Measurements from ENCODE around the gene ECT2L.
"Not testable (repeated sequence)": the region's sequence is repeated elsewhere in the genome, so short reads cannot be mapped to it uniquely, and the experiment has no call there.

Gene ECT2L

GRCh38 chr6:138863321-138863720, 67.4 kb downstream of the ECT2L start:
- no peak for DNase-seq

GRCh38 chr6:138864343-138864890, 68.5 kb downstream of the ECT2L start:
- no peak for DNase-seq

- DNase-seq, result no peak
Measured at GRCh38 chr6:138865480-138866109, 69.7 kb downstream of the ECT2L start.

- no peak for DNase-seq
Measured at GRCh38 chr6:138868181-138868580, 72.3 kb downstream of the ECT2L start.

- DNase-seq, result no peak
Measured at GRCh38 chr6:138869398-138869797, 73.5 kb downstream of the ECT2L start.

GRCh38 chr6:138873191-138873590, 77.3 kb downstream of the ECT2L start:
- no peak for DNase-seq

- DNase-seq, result no peak
Measured at GRCh38 chr6:138882369-138883017, 86.6 kb downstream of the ECT2L start.

- DNase-seq, result no peak
Measured at GRCh38 chr6:138885156-138885819, 89.4 kb downstream of the ECT2L start.

- no peak for DNase-seq
Measured at GRCh38 chr6:138891255-138891986, 95.5 kb downstream of the ECT2L start.

GRCh38 chr6:138896104-138896756, 100.3 kb downstream of the ECT2L start:
- no peak for DNase-seq

GRCh38 chr6:138897031-138897430, 101.1 kb downstream of the ECT2L start:
- DNase-seq, result no peak

GRCh38 chr6:138907167-138907566, 111.3 kb downstream of the ECT2L start:
- DNase-seq, result no peak

- DNase-seq, result no peak
Measured at GRCh38 chr6:138909511-138909910, 113.6 kb downstream of the ECT2L start.

GRCh38 chr6:138909975-138910374, 114.1 kb downstream of the ECT2L start:
- DNase-seq, result no peak

- no peak for DNase-seq
Measured at GRCh38 chr6:138912308-138912707, 116.4 kb downstream of the ECT2L start.

GRCh38 chr6:138914701-138915100, 118.8 kb downstream of the ECT2L start:
- DNase-seq, result no peak

- no peak for DNase-seq
Measured at GRCh38 chr6:138920906-138921305, 125.0 kb downstream of the ECT2L start.

- DNase-seq, result no peak
Measured at GRCh38 chr6:138923561-138923960, 127.7 kb downstream of the ECT2L start.

- no peak for DNase-seq
Measured at GRCh38 chr6:138925806-138926205, 129.9 kb downstream of the ECT2L start.

- DNase-seq, result no peak
Measured at GRCh38 chr6:138926579-138926978, 130.7 kb downstream of the ECT2L start.

- DNase-seq, result no peak
Measured at GRCh38 chr6:138931660-138932059, 135.8 kb downstream of the ECT2L start.

GRCh38 chr6:138936873-138937272, 141.0 kb downstream of the ECT2L start:
- DNase-seq, result not testable (repeated sequence)

Data from activated effector memory CD4-positive, alpha-beta T cell treated with anti-CD3 and anti-CD28 coated beads, Interleukin-2, amount 50 U/mL, for 16 hours (primary cell).